Right lobe of liver (tissue), 6 donors: ENCODE measurements around the gene FCER2. TPM values are rescaled to one million over a fixed set of nuclear protein-coding genes. Genes with fewer than 3 reads are reported as not detected.

ENCODE experiments used
- ATAC-seq, 4 donors: fragments of 200-7000 bp; cut with Tn5 transposase; one replicate each; pipeline ENCODE4 v1.9.1; 2020; ENCODE audit warnings: mild to moderate bottlenecking in 4 of 4, moderate library complexity in 4 of 4
- DNase-seq, 3 donors: peaks; one replicate each; pipeline ENCODE4 v3.0.0-alpha.2; 2020
- H3K27ac ChIP-seq, 3 donors: fragments of 200-600 bp; one replicate each; pipeline ENCODE4 v1.8.0; 2022
- H3K27me3 ChIP-seq, 2 donors: fragments of 200-600 bp; one replicate each; pipeline ENCODE4 v1.8.0; 2022
- H3K36me3 ChIP-seq, 4 donors: fragments of 200-600 bp; sonication (generic) in 1 of 4; one replicate each; pipeline versions ENCODE4 v1.5.1 to v1.8.0; 2017 to 2022; ENCODE audit warnings: control low read depth in 1 of 4
- H3K4me1 ChIP-seq, 4 donors: fragments of 200-600 bp; sonication (generic) in 1 of 4; one replicate each; pipeline versions ENCODE4 v1.5.1 to v1.8.0; 2017 to 2022; ENCODE audit warnings: control low read depth in 1 of 4
- H3K4me3 ChIP-seq, 3 donors: fragments of 200-600 bp; one replicate each; pipeline ENCODE4 v1.8.0; 2022
- H3K9me3 ChIP-seq, 4 donors: fragments of 200-600 bp; sonication (generic) in 1 of 4; one replicate each; pipeline versions ENCODE4 v1.5.1 to v1.8.0; 2017 to 2022; ENCODE audit warnings: control low read depth in 1 of 4
- CTCF ChIP-seq, 4 donors: fragments of 200-600 bp in 3 of 4; fragments of 450-650 bp in 1 of 4; IDR thresholded peaks; one replicate each; pipeline versions ENCODE4 v1.5.1 to v1.8.0; 2016 to 2022; ENCODE audit warnings: antibody characterized with exemption in 4 of 4, mild to moderate bottlenecking in 2 of 4
- POLR2A ChIP-seq: fragments of 450-650 bp; IDR thresholded peaks from one replicate; pipeline ENCODE4 v1.6.1; 2017; ENCODE audit warnings: antibody characterized with exemption, mild to moderate bottlenecking
- WGBS: methylation state at CpG from one replicate; pipeline ENCODE4 v1.1.6; 2018; ENCODE audit warnings: low coverage, low lambda C conversion rate; ENCODE audit not compliant: insufficient coverage; ENCODE audit errors: missing lambda C conversion rate; 5-methylcytosine and 5-hydroxymethylcytosine counted together
- intact Hi-C, 2 donors: fragments of 100-400 bp; cut with DNase I; formaldehyde crosslinking; loops; one replicate each; pipeline versions ENCODE4 v1.11.2 to v1.14.1; 2022
- total RNA-seq, 6 experiments: library from RNA; depleted of rRNA in 2 of 6; stranded (reverse); fragments of >200 nt in 2 of 6; fragmentation: NEBNext Ultra II Directional in 3 of 6; extraction: Animal tissue kit (Norgen Biotek cat#: 25700) in 3 of 6; gene quantifications; one replicate each; pipeline versions ENCODE4 v1.1.0 to v1.2.4, GENCODE V29; 2016 to 2023
- donor health status: DM: no; HTN: yes; CAD: no.
- donor health status: DM: no; HTN: no; CAD: no.
- donor health status: DM: no; HTN: no; CAD: no.
- donor health status: DM: no; HTN: yes; CAD: no.
- donor health status: DM: no; HTN: yes; CAD: no.

Gene FCER2
- total RNA-seq, 6 experiments from 2014 or later = 0.18 to 0.29 TPM; not detected in 4

GRCh38 chr19:7736148-7736547 is 34.2 kb upstream of the FCER2 start:
- Histone ChIP-seq H3K4me3 (no peak overlapping the region), H3K9me3 (no peaks in the 10 kb centered on the region), H3K27ac (no peak overlapping the region), H3K27me3 (no peaks in the 10 kb centered on the region), H3K36me3 (no peaks in the 10 kb centered on the region), H3K4me1 (no peaks in the 10 kb centered on the region)
- ATAC-seq (no peak), DNase-seq (no peak)
- TF ChIP-seq CTCF (IDR thresholded peaks at IDR 0.05) (no peak), POLR2A (no peak)
- no CpG with 5 or more reads among the region's 1 CpG for WGBS
- intact Hi-C loops = no loop called here

- TF ChIP-seq CTCF (IDR thresholded peaks at IDR 0.05) (no peak), POLR2A (no peak)
- intact Hi-C loops = no loop called here
- H3K27me3 ChIP-seq = no peaks in the 10 kb centered on the region
- ATAC-seq (peak; percentile 23 to 54 (median 50)), DNase-seq (no peak)
- H3K4me1 ChIP-seq = no peaks in the 10 kb centered on the region
- peak overlapping the region in 1 of 3 donors; percentile 38 for H3K27ac ChIP-seq
- WGBS = 20% methylated on average over 9 of the region's 12 CpGs
- H3K9me3 ChIP-seq = no peaks in the 10 kb centered on the region
- H3K36me3 ChIP-seq = no peaks in the 10 kb centered on the region
- H3K4me3 ChIP-seq = no peak overlapping the region
These were observed 32.6 kb upstream of the FCER2 start for GRCh38 chr19:7734220-7735203.

- TF ChIP-seq CTCF (IDR thresholded peaks at IDR 0.05) = no peak
- no peak for TF ChIP-seq POLR2A
- Histone ChIP-seq H3K36me3 (no peaks in the 10 kb centered on the region), H3K27ac (no peak overlapping the region), H3K4me1 (no peaks in the 10 kb centered on the region), H3K4me3 (no peak overlapping the region), H3K27me3 (no peaks in the 10 kb centered on the region), H3K9me3 (no peaks in the 10 kb centered on the region)
- ATAC-seq (no peak), DNase-seq (no peak)
- 74% methylated on average over 6 of the region's 6 CpGs for WGBS
- intact Hi-C loops = no loop called here
These were observed 31.4 kb upstream of the FCER2 start for GRCh38 chr19:7733376-7733775.

- Histone ChIP-seq H3K27me3 (no peaks in the 10 kb centered on the region), H3K4me3 (peak within 1 kb of the TSS; percentile 12 to 31 (median 23)), H3K27ac (peak within 1 kb of the TSS in 1 of 3 donors; percentile 75), H3K36me3 (no peaks in the 10 kb centered on the region), H3K9me3 (no peaks in the 10 kb centered on the region), H3K4me1 (no peaks in the 10 kb centered on the region)
- WGBS = 17% methylated on average over 1 of the region's 9 CpGs
- DNase-seq (peak in 1 of 3 donors; percentile 49), ATAC-seq (peak; percentile 53 to 70 (median 63))
- TF ChIP-seq CTCF (IDR thresholded peaks at IDR 0.05) (no peak), POLR2A (no peak)
- intact Hi-C loops = no loop called here
These were observed 30.1 kb upstream of the FCER2 start, which contains the start of gene CLEC4G for GRCh38 chr19:7732045-7732444. Gene CLEC4G, minus strand, starts transcription at chr19:7732110. Its CDS starts 8 bp downstream, at chr19:7732102.
